Liver (tissue), 9 donors: Measurements from ENCODE around the gene ZNF292. TPM values are rescaled to one million over a fixed set of nuclear protein-coding genes. Genes with fewer than 3 reads are reported as not detected.

Source experiments
- DNase-seq: peaks from one replicate; pipeline ENCODE4 v3.0.0-alpha.2; 2017; ENCODE audit warnings: low spot score
- H3K27ac ChIP-seq, 2 donors: one replicate each; pipeline ENCODE4 v1.7.0; 2013; ENCODE audit warnings: inconsistent platforms in 2 of 2, low read length in 2 of 2, control low read depth in 1 of 2, low read depth in 1 of 2, mild to moderate bottlenecking in 1 of 2
- H3K27me3 ChIP-seq, 4 donors: one replicate each; pipeline versions ENCODE4 v1.6.1 to v1.7.0; 2013; ENCODE audit warnings: low read length in 3 of 4, inconsistent platforms in 1 of 4, mild to moderate bottlenecking in 1 of 4, moderate library complexity in 1 of 4; ENCODE audit not compliant: control insufficient read depth in 4 of 4, insufficient read depth in 4 of 4
- H3K36me3 ChIP-seq, 4 donors: one replicate each; pipeline versions ENCODE4 v1.6.1 to v1.7.0; 2013; ENCODE audit warnings: low read length in 3 of 4, mild to moderate bottlenecking in 3 of 4, low read depth in 1 of 4, moderate library complexity in 1 of 4; ENCODE audit not compliant: control insufficient read depth in 4 of 4, insufficient read depth in 3 of 4
- H3K4me1 ChIP-seq, 4 donors: one replicate each; pipeline versions ENCODE4 v1.6.1 to v1.7.0; 2013; ENCODE audit warnings: low read length in 3 of 4, mild to moderate bottlenecking in 3 of 4, moderate library complexity in 1 of 4; ENCODE audit not compliant: control insufficient read depth in 4 of 4, insufficient read depth in 4 of 4
- H3K4me3 ChIP-seq, 3 donors: one replicate each; pipeline versions ENCODE4 v1.6.1 to v1.7.0; 2013; ENCODE audit warnings: low read length in 3 of 3, control low read depth in 1 of 3, low read depth in 1 of 3, mild to moderate bottlenecking in 1 of 3
- H3K9ac ChIP-seq, 2 donors: one replicate each; pipeline ENCODE4 v1.7.0; 2013; ENCODE audit warnings: low read length in 2 of 2, mild to moderate bottlenecking in 2 of 2, moderate library complexity in 2 of 2, control low read depth in 1 of 2, low read depth in 1 of 2
- H3K9me3 ChIP-seq, 4 donors: one replicate each; pipeline versions ENCODE4 v1.6.1 to v1.7.0; 2013; ENCODE audit warnings: low read length in 3 of 4; ENCODE audit not compliant: control insufficient read depth in 4 of 4
- CTCF ChIP-seq: fragments of 150-350 bp; IDR thresholded peaks from 2 replicates; pipeline ENCODE4 v1.5.1; 2017; ENCODE audit warnings: improper control_type of control experiment, low read depth, low read length; ENCODE audit not compliant: missing input control
- EGR1 ChIP-seq, 2 donors: IDR thresholded peaks; 2 replicates each; pipeline ENCODE4 v1.6.1; 2016 to 2018; ENCODE audit warnings: antibody characterized with exemption in 2 of 2, low read depth in 2 of 2
- FOXA1 ChIP-seq: IDR thresholded peaks from 2 replicates; pipeline ENCODE4 v1.6.1; 2016; ENCODE audit warnings: antibody characterized with exemption
- FOXA2 ChIP-seq: IDR thresholded peaks from 2 replicates; pipeline ENCODE4 v1.6.1; 2016; ENCODE audit warnings: antibody characterized with exemption
- GABPA ChIP-seq, 2 donors: IDR thresholded peaks in 1 of 2; conservative IDR thresholded peaks in 1 of 2; 2 replicates each; pipeline ENCODE4 v1.6.1; 2016; ENCODE audit warnings: antibody characterized with exemption in 2 of 2, mild to moderate bottlenecking in 1 of 2, moderate library complexity in 1 of 2
- HNF4A ChIP-seq, 2 donors: conservative IDR thresholded peaks; 2 replicates each; pipeline ENCODE4 v1.6.1; 2016; ENCODE audit warnings: antibody characterized with exemption in 2 of 2, mild to moderate bottlenecking in 2 of 2
- HNF4G ChIP-seq: IDR thresholded peaks from 2 replicates; pipeline ENCODE4 v1.6.1; 2016; ENCODE audit warnings: antibody characterized with exemption
- JUND ChIP-seq, 2 donors: IDR thresholded peaks; 2 replicates each; pipeline ENCODE4 v1.6.1; 2016; ENCODE audit warnings: antibody characterized with exemption in 2 of 2
- MAX ChIP-seq: IDR thresholded peaks from 2 replicates; pipeline ENCODE4 v1.6.1; 2016; ENCODE audit warnings: antibody characterized with exemption
- NR2F2 ChIP-seq: IDR thresholded peaks from 2 replicates; pipeline ENCODE4 v1.6.1; 2016; ENCODE audit warnings: antibody characterized with exemption
- RAD21 ChIP-seq, 2 donors: IDR thresholded peaks; 2 replicates each; pipeline ENCODE4 v1.6.1; 2016; ENCODE audit warnings: antibody characterized with exemption in 2 of 2, mild to moderate bottlenecking in 2 of 2
- REST ChIP-seq: IDR thresholded peaks from 2 replicates; pipeline ENCODE4 v1.6.1; 2016; ENCODE audit warnings: antibody characterized with exemption, mild to moderate bottlenecking
- RXRA ChIP-seq, 2 donors: IDR thresholded peaks; 2 replicates each; pipeline ENCODE4 v1.6.1; 2017 to 2018; ENCODE audit warnings: antibody characterized with exemption in 2 of 2, mild to moderate bottlenecking in 1 of 2
- SP1 ChIP-seq: IDR thresholded peaks from 2 replicates; pipeline ENCODE4 v1.6.1; 2018; ENCODE audit warnings: antibody characterized with exemption, mild to moderate bottlenecking
- TAF1 ChIP-seq: conservative IDR thresholded peaks from 2 replicates; pipeline ENCODE4 v1.6.1; 2016; ENCODE audit warnings: antibody characterized with exemption, mild to moderate bottlenecking
- YY1 ChIP-seq: IDR thresholded peaks from 2 replicates; pipeline ENCODE4 v1.6.1; 2016; ENCODE audit warnings: antibody characterized with exemption, mild to moderate bottlenecking
- WGBS: extraction: QIAGEN DNeasy Blood & Tissue Kit; methylation state at CpG from one replicate; pipeline ENCODE4 v1.1.7; 2013; 5-methylcytosine and 5-hydroxymethylcytosine counted together
- polyA plus RNA-seq, 2 donors: library from polyadenylated mRNA; stranded (reverse) in 1 of 2; unstranded in 1 of 2; fragments of 200-250 nt in 1 of 2; fragments of >200 nt in 1 of 2; fragmentation: Nextera tagmentation in 1 of 2; extraction: Ambion mirVana in 1 of 2; gene quantifications; one replicate each; pipeline versions ENCODE4 v1.2.1 to v1.2.3, GENCODE V29; 2013 to 2015
- total RNA-seq, 2 donors: library from RNA; depleted of rRNA; stranded (reverse); fragments of >200 nt; gene quantifications; one replicate each; pipeline ENCODE4 v1.2.3, GENCODE V29; 2014
- TF ChIP-seq, protein P1 (sequence below): IDR thresholded peaks from 2 replicates; pipeline ENCODE4 v1.6.1; 2016; ENCODE audit warnings: antibody characterized with exemption
- TF ChIP-seq, protein P2 (sequence below): IDR thresholded peaks from 2 replicates; pipeline ENCODE4 v1.6.1; 2016; ENCODE audit warnings: antibody characterized with exemption
- donor health status: healthy.
- donor health status: healthy.
- donor health status: healthy.
- donor health status: healthy.
- donor health status: healthy.

The ZNF292 gene
- total and polyA plus RNA-seq, 4 donors: 2.7 to 16.4 (median 12.5) TPM

GRCh38 chr6:87261534-87261933 is 106.2 kb downstream of the ZNF292 start:
- Histone ChIP-seq H3K4me3 (no peak overlapping the region), H3K9ac (no peak overlapping the region), H3K36me3 (peaks cover 0 to 7% (median under 1%) of the 10 kb centered on the region in 4 donors), H3K27me3 (no peaks in the 10 kb centered on the region), H3K9me3 (no peaks in the 10 kb centered on the region), H3K4me1 (no peaks in the 10 kb centered on the region), H3K27ac (no peak overlapping the region)
- DNase-seq: no peak
- TF ChIP-seq GABPA (IDR thresholded peaks at IDR 0.05 in 1 of 2, conservative IDR thresholded peaks at IDR 0.05 in 1 of 2): no peak
- WGBS: 82% methylated on average over 3 of the region's 3 CpGs

GRCh38 chr6:87264481-87264880 is 109.1 kb downstream of the ZNF292 start:
- 97% methylated on average over 2 of the region's 2 CpGs for WGBS
- DNase-seq: no peak
- H3K9ac ChIP-seq: no peak overlapping the region
- TF ChIP-seq MAX: no peak
- TF ChIP-seq CTCF: no peak
- TF ChIP-seq RAD21 (IDR thresholded peaks at IDR 0.05): no peak
- no peak for TF ChIP-seq SP1
- H3K4me3 ChIP-seq: no peak overlapping the region
- no peaks in the 10 kb centered on the region for H3K9me3 ChIP-seq
- H3K36me3 ChIP-seq: no peaks in the 10 kb centered on the region
- no peak overlapping the region for H3K27ac ChIP-seq
- no peaks in the 10 kb centered on the region for H3K4me1 ChIP-seq
- no peaks in the 10 kb centered on the region for H3K27me3 ChIP-seq

GRCh38 chr6:87274660-87275274 is 119.4 kb downstream of the ZNF292 start:
- no peaks in the 10 kb centered on the region for H3K27me3 ChIP-seq
- no peaks in the 10 kb centered on the region for H3K4me1 ChIP-seq
- H3K9ac ChIP-seq: no peak overlapping the region
- no peaks in the 10 kb centered on the region for H3K9me3 ChIP-seq
- WGBS: 93% methylated on average over 7 of the region's 7 CpGs
- H3K4me3 ChIP-seq: no peak overlapping the region
- no peaks in the 10 kb centered on the region for H3K36me3 ChIP-seq
- DNase-seq: no peak
- no peak overlapping the region for H3K27ac ChIP-seq
- no peak for TF ChIP-seq HNF4G
- TF ChIP-seq, protein P1, sequence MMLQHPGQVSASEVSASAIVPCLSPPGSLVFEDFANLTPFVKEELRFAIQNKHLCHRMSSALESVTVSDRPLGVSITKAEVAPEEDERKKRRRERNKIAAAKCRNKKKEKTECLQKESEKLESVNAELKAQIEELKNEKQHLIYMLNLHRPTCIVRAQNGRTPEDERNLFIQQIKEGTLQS: no peak
- TF ChIP-seq RAD21 (IDR thresholded peaks at IDR 0.05): no peak
- no peak for TF ChIP-seq YY1
- TF ChIP-seq GABPA (IDR thresholded peaks at IDR 0.05 in 1 of 2, conservative IDR thresholded peaks at IDR 0.05 in 1 of 2): no peak
- TF ChIP-seq, protein P2, sequence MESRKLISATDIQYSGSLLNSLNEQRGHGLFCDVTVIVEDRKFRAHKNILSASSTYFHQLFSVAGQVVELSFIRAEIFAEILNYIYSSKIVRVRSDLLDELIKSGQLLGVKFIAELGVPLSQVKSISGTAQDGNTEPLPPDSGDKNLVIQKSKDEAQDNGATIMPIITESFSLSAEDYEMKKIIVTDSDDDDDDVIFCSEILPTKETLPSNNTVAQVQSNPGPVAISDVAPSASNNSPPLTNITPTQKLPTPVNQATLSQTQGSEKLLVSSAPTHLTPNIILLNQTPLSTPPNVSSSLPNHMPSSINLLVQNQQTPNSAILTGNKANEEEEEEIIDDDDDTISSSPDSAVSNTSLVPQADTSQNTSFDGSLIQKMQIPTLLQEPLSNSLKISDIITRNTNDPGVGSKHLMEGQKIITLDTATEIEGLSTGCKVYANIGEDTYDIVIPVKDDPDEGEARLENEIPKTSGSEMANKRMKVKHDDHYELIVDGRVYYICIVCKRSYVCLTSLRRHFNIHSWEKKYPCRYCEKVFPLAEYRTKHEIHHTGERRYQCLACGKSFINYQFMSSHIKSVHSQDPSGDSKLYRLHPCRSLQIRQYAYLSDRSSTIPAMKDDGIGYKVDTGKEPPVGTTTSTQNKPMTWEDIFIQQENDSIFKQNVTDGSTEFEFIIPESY: no peak
- TF ChIP-seq MAX: no peak
- no peak for TF ChIP-seq RXRA (IDR thresholded peaks at IDR 0.05)
- no peak for TF ChIP-seq EGR1 (IDR thresholded peaks at IDR 0.05; ENCODE audit: low read depth in 2 of 2)
- no peak for TF ChIP-seq SP1
- no peak for TF ChIP-seq HNF4A (conservative IDR thresholded peaks at IDR 0.05)
- no peak for TF ChIP-seq REST
- TF ChIP-seq TAF1: no peak
- TF ChIP-seq FOXA1: no peak
- no peak for TF ChIP-seq JUND (IDR thresholded peaks at IDR 0.05)
- TF ChIP-seq FOXA2: no peak
- no peak for TF ChIP-seq NR2F2
